ENCODE data around the gene EPB41L4B.

The EPB41L4B gene

DNA sequence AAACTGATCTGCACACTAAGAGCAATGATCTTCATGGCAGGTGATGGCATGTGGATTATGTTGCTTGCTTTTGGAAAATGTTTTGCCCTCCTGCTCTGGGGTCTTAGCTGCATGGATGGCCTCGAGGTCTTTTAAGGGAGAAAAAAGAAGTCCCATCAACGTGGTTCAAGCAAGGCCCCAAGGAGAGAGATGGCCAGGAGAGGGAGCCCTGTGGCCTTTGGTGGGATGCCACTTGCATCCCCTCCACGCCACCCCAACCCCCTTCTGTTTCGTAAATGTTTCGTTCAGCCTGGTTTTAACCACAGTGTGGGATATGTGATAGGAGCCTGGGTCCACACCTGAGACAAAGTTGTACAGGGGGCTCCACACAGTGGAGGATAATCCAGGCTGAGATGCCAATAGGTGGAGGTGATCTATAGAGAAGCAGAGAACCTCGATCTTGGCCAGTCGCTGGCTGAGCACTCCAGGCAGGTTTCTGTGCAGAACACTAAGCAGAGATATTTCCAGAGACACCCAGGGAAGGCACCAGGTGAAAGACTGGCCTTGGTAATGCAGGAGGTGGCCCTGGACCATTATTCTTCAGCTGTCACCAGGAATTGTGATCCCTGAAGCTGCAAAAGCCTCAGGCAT, 128.0 kb downstream of the EPB41L4B start:
- DNase-seq = no peak

DNA sequence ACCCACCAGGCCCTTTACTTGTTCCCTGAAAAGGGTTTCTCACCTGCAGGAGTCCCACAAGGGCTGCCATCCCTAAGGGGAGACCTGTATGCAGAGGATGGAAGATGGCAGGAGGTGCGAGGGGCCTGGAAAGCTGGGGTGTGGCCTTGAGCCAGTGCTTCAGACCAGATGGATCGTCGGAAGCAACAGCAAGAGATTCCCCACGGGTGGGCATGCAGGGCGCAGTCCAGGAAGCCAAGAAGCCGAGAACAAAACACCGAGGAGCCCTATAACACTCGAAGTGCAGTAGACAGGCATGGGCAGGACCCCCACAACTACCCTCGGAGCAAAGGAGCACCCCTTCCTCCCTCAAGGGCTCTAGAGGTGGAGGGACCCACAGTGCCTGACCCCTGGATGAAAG, 129.1 kb downstream of the EPB41L4B start:
- DNase-seq = no peak

DNA sequence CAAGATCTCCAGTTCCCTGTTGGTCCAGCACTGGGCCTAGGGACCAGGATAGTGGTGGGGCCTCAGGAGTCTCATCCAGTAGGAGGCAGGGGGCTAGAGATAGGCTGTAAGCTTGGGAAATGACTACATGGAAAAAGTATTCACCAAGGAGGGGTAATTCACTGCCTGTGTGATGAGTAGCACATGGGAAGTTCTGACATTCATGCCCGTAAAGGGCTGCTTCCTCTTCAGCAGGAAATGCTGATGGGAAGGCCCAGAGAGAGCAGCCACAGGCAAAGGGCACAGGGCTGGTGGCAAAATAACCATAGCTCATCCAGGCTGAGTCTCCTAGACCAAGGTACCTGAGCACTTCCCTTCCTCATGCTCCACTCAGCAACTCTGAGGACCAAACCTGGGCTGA, 130.7 kb downstream of the EPB41L4B start:
- no peak for DNase-seq

- no peak for DNase-seq
These were observed 133.9 kb downstream of the EPB41L4B start for GRCh38 chr9:109186857-109187520.

DNA sequence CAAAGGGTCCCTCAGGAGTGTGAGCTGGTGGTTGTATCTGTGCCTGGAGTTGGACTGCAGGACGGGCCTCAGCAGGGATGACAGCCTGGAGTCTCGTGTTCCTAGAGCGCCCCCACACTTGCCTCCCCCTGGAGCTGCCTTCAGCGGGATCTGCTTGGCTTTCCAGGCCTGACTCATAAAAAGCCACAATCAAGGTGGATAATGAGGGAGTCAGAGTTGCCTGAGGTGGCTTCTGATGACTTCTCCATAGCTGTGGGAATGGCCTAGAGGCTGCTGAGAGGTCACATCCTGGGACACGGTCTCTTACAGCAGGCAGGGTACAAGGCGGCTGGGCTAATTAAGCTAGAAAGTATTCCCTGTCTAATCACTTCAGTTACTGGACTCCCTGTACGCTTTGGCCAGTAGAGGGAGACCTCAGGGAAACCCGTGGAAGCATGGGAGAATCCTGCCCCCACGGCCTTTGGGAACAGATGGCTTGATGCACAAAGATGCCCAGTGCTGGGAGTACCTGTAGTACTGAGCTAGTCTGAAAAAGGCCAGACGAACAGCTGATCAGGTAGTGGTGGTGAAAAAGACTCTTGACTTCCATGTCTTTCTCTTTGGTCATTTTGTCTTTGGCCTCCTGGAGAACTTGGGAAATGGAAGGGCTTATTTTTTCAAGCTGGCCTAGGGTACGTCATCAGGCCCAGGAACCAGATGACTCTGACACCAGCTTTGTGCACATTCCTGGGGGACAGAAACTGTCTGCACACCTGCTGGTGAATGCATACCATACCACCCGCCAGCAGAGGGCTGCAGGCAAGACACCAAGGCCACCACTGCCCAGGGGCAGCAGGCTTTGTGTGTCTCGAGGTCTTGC, 137.7 kb downstream of the EPB41L4B start:
- DNase-seq = no peak

DNA sequence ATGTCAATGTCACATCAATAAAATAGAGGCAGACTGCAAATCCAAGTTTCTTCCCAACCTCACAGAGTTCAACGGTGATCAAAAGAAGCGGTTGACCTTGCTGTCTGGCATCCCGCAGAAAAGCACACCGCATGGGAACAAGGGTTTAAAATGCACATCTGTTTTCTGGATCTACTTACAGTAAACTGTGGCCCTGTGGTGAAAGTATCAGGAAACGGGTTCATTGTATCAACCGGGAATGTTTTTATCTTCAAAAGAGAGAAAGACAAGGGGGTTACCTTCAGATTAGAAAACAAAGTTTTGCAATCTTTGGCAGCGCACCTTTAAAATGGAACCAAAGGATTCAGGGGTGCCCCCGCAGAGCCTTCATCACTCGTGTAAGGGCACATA, 138.3 kb downstream of the EPB41L4B start:
- DNase-seq = no peak

- DNase-seq = no peak
These were observed 139.6 kb downstream of the EPB41L4B start for GRCh38 chr9:109181284-109181683.

GRCh38 chr9:109179801-109180523, 140.9 kb downstream of the EPB41L4B start:
- peak; percentile 16 for DNase-seq

DNA sequence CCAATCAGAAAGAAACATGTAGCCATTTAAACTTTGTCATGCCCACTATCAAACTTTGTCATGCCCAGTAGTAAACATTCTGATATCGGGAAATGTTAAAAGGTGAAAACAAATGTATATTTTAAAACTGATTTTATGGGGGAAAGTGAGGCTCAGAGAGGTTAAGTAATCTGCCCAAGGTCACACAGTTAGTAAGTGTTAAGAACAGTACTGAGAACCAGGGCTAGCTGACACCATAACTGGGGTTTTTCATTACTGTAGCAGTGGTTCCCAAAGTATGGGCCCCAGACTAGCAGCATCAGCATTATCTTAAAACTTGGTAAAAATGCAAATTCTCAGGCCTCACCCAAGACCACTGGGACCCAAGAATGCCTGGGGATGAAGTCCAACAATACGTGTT, 143.9 kb downstream of the EPB41L4B start:
- DNase-seq = no peak

DNA sequence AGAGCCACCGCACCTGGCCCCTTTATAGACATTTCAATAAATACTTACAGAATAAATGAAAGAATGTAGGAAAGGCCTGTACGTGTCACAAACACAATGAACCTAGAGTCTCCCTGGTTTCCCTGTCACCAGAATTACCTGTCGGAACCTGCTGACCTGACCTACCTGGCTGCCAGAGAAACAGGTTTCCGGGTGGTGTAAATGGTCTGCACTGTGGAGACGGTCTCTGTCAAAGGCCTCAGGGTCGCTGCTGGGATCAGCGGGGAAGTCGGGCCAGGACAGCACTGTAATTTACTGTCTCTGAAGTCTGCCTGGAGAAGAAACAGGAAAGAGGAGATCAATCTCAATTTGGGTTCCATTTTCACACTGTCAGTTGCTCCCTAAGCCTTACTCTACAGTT, 144.5 kb downstream of the EPB41L4B start:
- no peak for DNase-seq

GRCh38 chr9:109172935-109173334, 147.9 kb downstream of the EPB41L4B start:
- DNase-seq = no peak

GRCh38 chr9:109171926-109172325, 148.9 kb downstream of the EPB41L4B start:
- DNase-seq = no peak

- no peak for DNase-seq
These were observed 152.7 kb downstream of the EPB41L4B start for GRCh38 chr9:109168170-109168569.

DNA sequence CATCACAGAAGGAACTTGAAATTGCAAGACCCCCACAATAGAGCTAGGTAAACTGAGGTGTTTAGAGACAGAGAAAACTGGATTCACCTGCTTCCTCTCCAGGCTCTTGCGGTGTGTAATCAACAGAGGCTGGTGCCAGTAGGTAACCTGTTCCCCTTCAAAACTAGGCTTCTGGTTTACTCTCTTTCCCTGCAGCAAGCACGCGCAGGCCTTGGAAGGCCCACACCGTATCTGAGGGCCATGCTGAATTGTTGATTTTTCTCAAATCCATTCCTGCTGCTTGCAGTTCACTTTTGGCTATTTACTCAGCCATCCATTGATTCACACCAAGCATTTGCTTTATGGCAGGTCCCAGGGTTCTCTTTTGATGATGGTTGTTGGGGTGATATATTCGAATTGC, 153.1 kb downstream of the EPB41L4B start:
- no peak for DNase-seq

DNA sequence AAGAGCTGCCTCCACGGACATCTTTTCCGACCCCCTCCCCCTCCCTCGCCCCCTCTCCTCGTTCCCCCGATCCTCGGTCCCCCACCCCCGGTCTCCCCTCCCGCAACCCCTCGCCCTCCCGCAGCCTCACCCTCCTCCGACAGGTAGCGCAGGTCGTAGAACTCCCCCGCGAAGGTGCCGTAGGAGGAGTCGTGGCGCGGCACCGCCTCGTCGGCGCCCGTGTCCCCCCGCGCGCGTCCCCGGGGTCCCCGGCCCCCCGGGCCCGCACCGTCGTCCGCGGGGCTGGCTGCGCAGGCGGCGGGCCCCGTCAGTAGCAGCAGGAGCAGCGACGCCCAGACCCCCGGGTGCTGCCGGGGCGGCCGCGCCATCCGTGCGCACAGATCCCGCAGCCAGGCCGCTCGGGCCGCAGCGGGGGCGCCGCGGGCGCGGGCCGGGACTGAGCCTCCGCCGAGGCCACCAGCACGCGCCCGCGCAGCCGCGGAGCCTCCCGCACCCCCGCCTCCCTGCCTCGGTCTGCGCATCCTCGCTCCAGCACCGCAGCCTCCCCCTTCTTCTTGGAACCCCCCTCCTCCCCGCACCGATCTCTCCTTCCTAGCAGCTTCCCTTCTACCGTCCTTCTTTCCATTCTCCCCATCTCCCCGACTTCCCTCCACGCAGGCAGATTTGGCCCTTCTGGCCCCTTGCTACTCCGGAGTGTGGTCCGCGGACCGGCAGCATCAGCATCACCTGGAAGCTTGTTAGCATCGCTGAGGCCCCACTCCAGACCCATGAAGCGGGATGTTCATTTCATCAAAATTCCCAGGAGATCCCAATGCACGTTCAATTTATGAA, 153.9 kb downstream of the EPB41L4B start, which contains the start of gene FRRS1L:
TSS of gene FRRS1L (minus strand) at position 479 of the 831 bp plus-strand sequence. CDS start at position 368, 111 bp downstream.
- no peak for DNase-seq

- DNase-seq = no peak
These were observed 154.6 kb downstream of the EPB41L4B start for GRCh38 chr9:109166171-109166770.

GRCh38 chr9:109164042-109164441, 156.8 kb downstream of the EPB41L4B start:
- DNase-seq = no peak

- no peak for DNase-seq
These were observed 157.7 kb downstream of the EPB41L4B start for GRCh38 chr9:109163194-109163593.

- DNase-seq = no peak
These were observed 158.2 kb downstream of the EPB41L4B start for GRCh38 chr9:109162677-109163076.

GRCh38 chr9:109161471-109161870, 159.4 kb downstream of the EPB41L4B start:
- DNase-seq = no peak

- no peak for DNase-seq
These were observed 161.3 kb downstream of the EPB41L4B start for GRCh38 chr9:109159583-109159982.

DNA sequence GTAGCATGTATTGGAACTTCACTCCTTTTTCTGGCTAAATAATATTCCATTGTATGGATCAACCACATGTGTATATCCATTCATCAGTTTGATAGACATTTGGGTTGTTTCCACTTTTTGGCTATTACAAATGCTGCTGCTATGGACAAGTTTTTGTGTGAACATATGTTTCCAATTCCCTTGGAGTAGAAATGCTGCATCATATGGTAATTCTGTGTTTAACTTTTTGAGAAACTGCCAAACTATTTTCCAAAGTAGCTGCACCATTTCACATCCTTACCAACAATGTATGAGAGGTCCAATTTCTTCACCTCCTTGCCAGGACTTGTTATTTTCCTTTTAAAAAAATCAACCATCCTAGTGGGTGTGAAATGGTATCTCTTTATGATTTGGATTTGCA, 162.2 kb downstream of the EPB41L4B start:
- DNase-seq = peak; percentile 34

Measured in NCI-H446 treated with DMSO at 0.1 percent for 48 hours (cell line).